Endodermal cell (in vitro differentiated cells): ENCODE results near the gene IVNS1ABP. TPM values are rescaled to one million over a fixed set of nuclear protein-coding genes. Genes with fewer than 3 reads are reported as not detected.

Source experiments
- DNase-seq: peaks from one replicate; pipeline ENCODE4 v3.0.0-alpha.2; 2017
- H3K27ac ChIP-seq: 2 replicates; pipeline ENCODE4 v1.5.1; 2013; ENCODE audit warnings: mild to moderate bottlenecking, low read depth, low read length, moderate library complexity
- H3K27me3 ChIP-seq: 2 replicates; pipeline ENCODE4 v1.6.1; 2013; ENCODE audit warnings: mild to moderate bottlenecking, low read length, moderate library complexity; ENCODE audit not compliant: insufficient read depth, control insufficient read depth, poor library complexity, severe bottlenecking
- H3K36me3 ChIP-seq: 2 replicates; pipeline ENCODE4 v1.7.0; 2013; ENCODE audit warnings: mild to moderate bottlenecking, low read length, moderate library complexity; ENCODE audit not compliant: control insufficient read depth, insufficient read depth
- H3K4me1 ChIP-seq: one replicate; pipeline ENCODE4 v1.7.0; 2013; ENCODE audit warnings: low read length; ENCODE audit not compliant: control insufficient read depth, insufficient read depth
- H3K4me3 ChIP-seq: 2 replicates; pipeline ENCODE4 v1.5.1; 2013; ENCODE audit warnings: mild to moderate bottlenecking, low read length, moderate library complexity
- H3K9ac ChIP-seq: 2 replicates; pipeline ENCODE4 v1.6.1; 2013; ENCODE audit warnings: mild to moderate bottlenecking, low read length, moderate library complexity; ENCODE audit not compliant: poor library complexity, severe bottlenecking; ENCODE audit errors: extremely low read depth
- H3K9me3 ChIP-seq: 2 replicates; pipeline ENCODE4 v1.6.1; 2013; ENCODE audit warnings: mild to moderate bottlenecking, low read length, moderate library complexity; ENCODE audit not compliant: control insufficient read depth
- H3K27ac Mint-ChIP-seq: 2 replicates; pipeline ENCODE4 v1.8.0; 2020; ENCODE audit warnings: mixed read lengths
- H3K27me3 Mint-ChIP-seq: 2 replicates; pipeline ENCODE4 v1.8.0; 2021; ENCODE audit warnings: mild to moderate bottlenecking, mixed read lengths; ENCODE audit not compliant: insufficient read depth
- H3K36me3 Mint-ChIP-seq: 2 replicates; pipeline ENCODE4 v1.8.0; 2020; ENCODE audit warnings: low read depth, mixed read lengths
- H3K4me1 Mint-ChIP-seq: 2 replicates; pipeline ENCODE4 v1.8.0; 2020; ENCODE audit warnings: mixed read lengths
- H3K4me3 Mint-ChIP-seq: 2 replicates; pipeline ENCODE4 v1.8.0; 2020; ENCODE audit warnings: mild to moderate bottlenecking, moderate library complexity, mixed read lengths
- H3K9me3 Mint-ChIP-seq: 2 replicates; pipeline ENCODE4 v1.8.0; 2020; ENCODE audit warnings: mild to moderate bottlenecking, mixed read lengths
- WGBS, 2 experiments: methylation state at CpG; one replicate each; pipeline versions ENCODE4 v1.1.5 to v1.1.7; 2013; ENCODE audit warnings: missing lambda C conversion rate in 2 of 2, mixed read lengths in 1 of 2; ENCODE audit not compliant: insufficient coverage in 1 of 2, insufficient read length in 1 of 2; 5-methylcytosine and 5-hydroxymethylcytosine counted together
- total RNA-seq, 2 donors: library from RNA; stranded (reverse); fragmentation: NEBNext Ultra II Directional in 1 of 2; extraction: Animal tissue kit (Norgen Biotek cat#: 25700) in 1 of 2; gene quantifications; 2 replicates in 1 of 2; 3 replicates in 1 of 2; pipeline ENCODE4 v1.2.1, GENCODE V29; 2021
- TF ChIP-seq, protein P1 (sequence below): fragments of 200-600 bp; sonication (generic); conservative IDR thresholded peaks from 2 replicates; pipeline ENCODE4 v1.5.0; 2021; ENCODE audit warnings: antibody characterized with exemption, mild to moderate bottlenecking

The IVNS1ABP gene
- total RNA-seq, 2 donors from 2014 or later, result 122 to 163 TPM

GRCh38 chr1:185279571-185279970, 37.5 kb downstream of the IVNS1ABP start:
- H3K9me3 ChIP-seq, result peaks cover 17% of the 10 kb centered on the region
- H3K4me1 ChIP-seq, result peaks cover 13% of the 10 kb centered on the region
- no peak overlapping the region for H3K4me3 Mint-ChIP-seq
- H3K9ac ChIP-seq, result no peak overlapping the region
- H3K27me3 Mint-ChIP-seq, result no peaks in the 10 kb centered on the region
- TF ChIP-seq, protein P1, sequence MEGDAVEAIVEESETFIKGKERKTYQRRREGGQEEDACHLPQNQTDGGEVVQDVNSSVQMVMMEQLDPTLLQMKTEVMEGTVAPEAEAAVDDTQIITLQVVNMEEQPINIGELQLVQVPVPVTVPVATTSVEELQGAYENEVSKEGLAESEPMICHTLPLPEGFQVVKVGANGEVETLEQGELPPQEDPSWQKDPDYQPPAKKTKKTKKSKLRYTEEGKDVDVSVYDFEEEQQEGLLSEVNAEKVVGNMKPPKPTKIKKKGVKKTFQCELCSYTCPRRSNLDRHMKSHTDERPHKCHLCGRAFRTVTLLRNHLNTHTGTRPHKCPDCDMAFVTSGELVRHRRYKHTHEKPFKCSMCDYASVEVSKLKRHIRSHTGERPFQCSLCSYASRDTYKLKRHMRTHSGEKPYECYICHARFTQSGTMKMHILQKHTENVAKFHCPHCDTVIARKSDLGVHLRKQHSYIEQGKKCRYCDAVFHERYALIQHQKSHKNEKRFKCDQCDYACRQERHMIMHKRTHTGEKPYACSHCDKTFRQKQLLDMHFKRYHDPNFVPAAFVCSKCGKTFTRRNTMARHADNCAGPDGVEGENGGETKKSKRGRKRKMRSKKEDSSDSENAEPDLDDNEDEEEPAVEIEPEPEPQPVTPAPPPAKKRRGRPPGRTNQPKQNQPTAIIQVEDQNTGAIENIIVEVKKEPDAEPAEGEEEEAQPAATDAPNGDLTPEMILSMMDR, result no peak
- no peak overlapping the region for H3K27ac ChIP-seq
- H3K27me3 ChIP-seq, result no peaks in the 10 kb centered on the region
- H3K36me3 Mint-ChIP-seq, result peaks cover 32% of the 10 kb centered on the region
- no peak overlapping the region for H3K27ac Mint-ChIP-seq
- peaks cover 3% of the 10 kb centered on the region for H3K36me3 ChIP-seq
- DNase-seq, result no peak
- peaks cover 11% of the 10 kb centered on the region for H3K9me3 Mint-ChIP-seq
- H3K4me3 ChIP-seq, result peak overlapping the region; percentile 24
- H3K4me1 Mint-ChIP-seq, result peaks cover 11% of the 10 kb centered on the region

- no peak for DNase-seq
- Histone ChIP-seq H3K36me3 (no peaks in the 10 kb centered on the region), H3K27ac (no peak overlapping the region), H3K9me3 (no peaks in the 10 kb centered on the region), H3K4me3 (no peak overlapping the region), H3K27me3 (no peaks in the 10 kb centered on the region), H3K9ac (no peak overlapping the region), H3K4me1 (no peaks in the 10 kb centered on the region)
- Mint-ChIP-seq H3K4me1 (no peaks in the 10 kb centered on the region), H3K27ac (no peak overlapping the region), H3K9me3 (no peaks in the 10 kb centered on the region), H3K36me3 (no peaks in the 10 kb centered on the region), H3K4me3 (no peak overlapping the region), H3K27me3 (no peaks in the 10 kb centered on the region)
- 91 to 97% methylated on average over 4 of the region's 4 CpGs for WGBS, 2 experiments
- TF ChIP-seq, protein P1, result no peak
Measured at GRCh38 chr1:185271921-185272320, 45.1 kb downstream of the IVNS1ABP start.

GRCh38 chr1:185268352-185268751, 48.7 kb downstream of the IVNS1ABP start:
- Histone ChIP-seq H3K27ac (no peak overlapping the region), H3K9me3 (no peaks in the 10 kb centered on the region), H3K4me3 (no peak overlapping the region), H3K9ac (no peak overlapping the region), H3K36me3 (no peaks in the 10 kb centered on the region), H3K27me3 (no peaks in the 10 kb centered on the region), H3K4me1 (no peaks in the 10 kb centered on the region)
- no peaks in the 10 kb centered on the region for H3K27me3 Mint-ChIP-seq
- no peak for DNase-seq
- H3K4me1 Mint-ChIP-seq, result peaks cover 4% of the 10 kb centered on the region
- H3K9me3 Mint-ChIP-seq, result no peaks in the 10 kb centered on the region
- TF ChIP-seq, protein P1, result no peak
- H3K36me3 Mint-ChIP-seq, result no peaks in the 10 kb centered on the region
- WGBS, 2 experiments, result 60 to 90% methylated on average over 1 to 2 of the region's 2 CpGs
- no peak overlapping the region for H3K4me3 Mint-ChIP-seq
- H3K27ac Mint-ChIP-seq, result no peak overlapping the region
